HL-60 (cell line): ENCODE results near the gene CHST11.

ENCODE experiments used
- DNase-seq, 2 experiments: peaks; one replicate each; pipeline ENCODE4 v3.0.0-alpha.2; 2010 to 2020; ENCODE audit warnings: low read depth in 1 of 2, low spot score in 1 of 2
- H3K27ac ChIP-seq: fragments of 250-450 bp; sonication (Bioruptor Pico); replicated peaks from 2 replicates; pipeline ENCODE4 v1.5.1; 2020; ENCODE audit warnings: mild to moderate bottlenecking, moderate library complexity
- H3K27me3 ChIP-seq: fragments of 250-450 bp; sonication (Bioruptor Pico); 2 replicates; pipeline ENCODE4 v1.5.1; 2021; ENCODE audit warnings: mild to moderate bottlenecking, moderate library complexity; ENCODE audit not compliant: insufficient read depth, poor library complexity, severe bottlenecking
- H3K4me3 ChIP-seq: replicated peaks from 2 replicates; pipeline ENCODE4 v1.5.1; 2011; ENCODE audit warnings: mild to moderate bottlenecking, control low read depth, low read length; ENCODE audit not compliant: insufficient read depth
- CTCF ChIP-seq: IDR thresholded peaks from one replicate; pipeline ENCODE4 v1.5.1; 2011; ENCODE audit warnings: low read length, control low read depth, inconsistent platforms; ENCODE audit not compliant: insufficient read depth
- GABPA ChIP-seq: IDR thresholded peaks from 2 replicates; pipeline ENCODE4 v1.6.1; 2012; ENCODE audit warnings: low read depth
- POLR2AphosphoS5 ChIP-seq: IDR thresholded peaks from 2 replicates; pipeline ENCODE4 v1.6.1; 2012; ENCODE audit warnings: low read depth
- SPI1 ChIP-seq: IDR thresholded peaks from 2 replicates; pipeline ENCODE4 v1.6.1; 2012; ENCODE audit warnings: low read depth, mild to moderate bottlenecking, borderline replicate concordance
- TF ChIP-seq, protein P1 (sequence below): IDR thresholded peaks from 2 replicates; pipeline ENCODE4 v1.6.1; 2012; ENCODE audit warnings: low read depth; ENCODE audit not compliant: insufficient replicate concordance

The CHST11 gene

GRCh38 chr12:104434129-104434528, 22.6 kb upstream of the CHST11 start:
- Histone ChIP-seq H3K4me3 (no peak overlapping the region), H3K27ac (no peak overlapping the region), H3K27me3 (no peaks in the 10 kb centered on the region)
- no peak for DNase-seq
- TF ChIP-seq SPI1: no peak
- TF ChIP-seq GABPA: no peak
- TF ChIP-seq POLR2AphosphoS5: no peak
- no peak for TF ChIP-seq CTCF
- TF ChIP-seq, protein P1, sequence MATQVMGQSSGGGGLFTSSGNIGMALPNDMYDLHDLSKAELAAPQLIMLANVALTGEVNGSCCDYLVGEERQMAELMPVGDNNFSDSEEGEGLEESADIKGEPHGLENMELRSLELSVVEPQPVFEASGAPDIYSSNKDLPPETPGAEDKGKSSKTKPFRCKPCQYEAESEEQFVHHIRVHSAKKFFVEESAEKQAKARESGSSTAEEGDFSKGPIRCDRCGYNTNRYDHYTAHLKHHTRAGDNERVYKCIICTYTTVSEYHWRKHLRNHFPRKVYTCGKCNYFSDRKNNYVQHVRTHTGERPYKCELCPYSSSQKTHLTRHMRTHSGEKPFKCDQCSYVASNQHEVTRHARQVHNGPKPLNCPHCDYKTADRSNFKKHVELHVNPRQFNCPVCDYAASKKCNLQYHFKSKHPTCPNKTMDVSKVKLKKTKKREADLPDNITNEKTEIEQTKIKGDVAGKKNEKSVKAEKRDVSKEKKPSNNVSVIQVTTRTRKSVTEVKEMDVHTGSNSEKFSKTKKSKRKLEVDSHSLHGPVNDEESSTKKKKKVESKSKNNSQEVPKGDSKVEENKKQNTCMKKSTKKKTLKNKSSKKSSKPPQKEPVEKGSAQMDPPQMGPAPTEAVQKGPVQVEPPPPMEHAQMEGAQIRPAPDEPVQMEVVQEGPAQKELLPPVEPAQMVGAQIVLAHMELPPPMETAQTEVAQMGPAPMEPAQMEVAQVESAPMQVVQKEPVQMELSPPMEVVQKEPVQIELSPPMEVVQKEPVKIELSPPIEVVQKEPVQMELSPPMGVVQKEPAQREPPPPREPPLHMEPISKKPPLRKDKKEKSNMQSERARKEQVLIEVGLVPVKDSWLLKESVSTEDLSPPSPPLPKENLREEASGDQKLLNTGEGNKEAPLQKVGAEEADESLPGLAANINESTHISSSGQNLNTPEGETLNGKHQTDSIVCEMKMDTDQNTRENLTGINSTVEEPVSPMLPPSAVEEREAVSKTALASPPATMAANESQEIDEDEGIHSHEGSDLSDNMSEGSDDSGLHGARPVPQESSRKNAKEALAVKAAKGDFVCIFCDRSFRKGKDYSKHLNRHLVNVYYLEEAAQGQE: no peak

- TF ChIP-seq GABPA (no peak), POLR2AphosphoS5 (no peak), SPI1 (no peak), CTCF (no peak)
- TF ChIP-seq, protein P1: no peak
- H3K27me3 ChIP-seq: no peaks in the 10 kb centered on the region
Observed at GRCh38 chr12:104435175-104435574, 21.6 kb upstream of the CHST11 start.

GRCh38 chr12:104435765-104436164, 21.0 kb upstream of the CHST11 start:
- Histone ChIP-seq H3K4me3 (no peak overlapping the region), H3K27ac (no peak overlapping the region), H3K27me3 (no peaks in the 10 kb centered on the region)
- no peak for TF ChIP-seq CTCF
- no peak for TF ChIP-seq SPI1
- TF ChIP-seq GABPA: no peak
- no peak for TF ChIP-seq POLR2AphosphoS5
- TF ChIP-seq, protein P1: no peak
- DNase-seq: no peak

More at GRCh38 chr12:104435175-104435574, 21.6 kb upstream of the CHST11 start:
- no peak for DNase-seq
- Histone ChIP-seq H3K4me3 (no peak overlapping the region), H3K27ac (no peak overlapping the region)
